GM21619 (cell line): ENCODE measurements around the gene OCEL1.
"Not testable (repeated sequence)": the region's sequence is repeated elsewhere in the genome, so short reads cannot be mapped to it uniquely, and the experiment has no call there.

Experiments
- ATAC-seq: cut with Tn5 transposase; IDR thresholded peaks from one replicate; pipeline ENCODE4 v1.9.1; 2021; ENCODE audit not compliant: unreplicated experiment

OCEL1 gene, protein sequence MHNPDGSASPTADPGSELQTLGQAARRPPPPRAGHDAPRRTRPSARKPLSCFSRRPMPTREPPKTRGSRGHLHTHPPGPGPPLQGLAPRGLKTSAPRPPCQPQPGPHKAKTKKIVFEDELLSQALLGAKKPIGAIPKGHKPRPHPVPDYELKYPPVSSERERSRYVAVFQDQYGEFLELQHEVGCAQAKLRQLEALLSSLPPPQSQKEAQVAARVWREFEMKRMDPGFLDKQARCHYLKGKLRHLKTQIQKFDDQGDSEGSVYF

GRCh38 chr19:17226002-17226933, at the start of gene OCEL1:
Gene OCEL1 (plus strand): TSS chr19:17226226. CDS start chr19:17226248, 22 bp downstream.
- peak; percentile 79 for ATAC-seq

- ATAC-seq = no peak
These were observed 47.7 kb upstream of the OCEL1 start for GRCh38 chr19:17178291-17178690.

GRCh38 chr19:17180997-17181702, 44.9 kb upstream of the OCEL1 start:
- ATAC-seq = no peak

DNA sequence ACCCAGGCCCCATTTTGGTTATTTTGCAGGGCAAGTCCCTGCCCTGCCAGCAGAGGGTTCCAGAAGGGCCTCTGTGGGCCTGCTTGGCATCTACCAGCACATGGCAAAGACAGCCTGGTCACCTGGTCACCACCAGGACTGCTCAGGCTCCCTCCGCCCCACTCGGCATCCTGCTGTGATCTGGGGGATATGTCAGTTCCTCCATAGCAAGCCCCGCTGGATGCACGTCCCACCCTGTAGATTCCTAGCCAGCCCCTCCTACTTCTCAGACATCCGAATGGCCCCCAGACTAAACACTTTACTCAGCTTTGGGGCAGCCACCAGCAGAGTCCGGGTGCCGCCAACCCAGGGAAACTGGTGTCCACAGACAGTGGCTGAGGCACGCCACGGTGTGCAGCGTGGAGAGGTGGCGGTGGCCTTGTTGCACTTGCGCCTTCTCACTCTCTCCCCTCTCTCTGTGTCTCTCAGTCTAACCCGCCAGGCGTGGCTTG, 42.7 kb upstream of the OCEL1 start:
- ATAC-seq = no peak

DNA sequence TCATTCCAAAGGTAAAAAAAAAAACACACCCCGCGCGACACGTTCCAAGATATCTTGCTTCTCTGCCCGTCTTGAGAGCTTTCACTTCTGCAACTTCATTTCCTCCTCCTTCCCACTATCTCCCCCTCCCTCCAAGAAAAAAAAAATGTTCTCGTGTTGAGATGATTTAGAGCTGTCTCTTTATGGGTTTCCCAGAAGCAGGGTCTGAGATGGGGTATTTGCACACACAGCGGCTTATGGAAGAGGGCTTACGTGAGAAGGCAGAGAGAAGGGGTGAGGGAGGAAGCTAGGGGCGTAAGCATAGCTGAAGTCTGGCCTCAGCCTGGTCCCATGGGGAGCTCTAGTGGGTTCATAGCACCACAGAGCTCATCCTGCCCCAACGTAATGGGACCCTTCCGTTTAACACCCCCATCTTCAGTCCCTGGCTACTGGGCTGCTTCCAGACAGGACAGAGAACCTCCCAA, 42.1 kb upstream of the OCEL1 start:
- peak; percentile 51 for ATAC-seq

- ATAC-seq = peak; percentile 32
These were observed 41.6 kb upstream of the OCEL1 start for GRCh38 chr19:17184371-17184841.

DNA sequence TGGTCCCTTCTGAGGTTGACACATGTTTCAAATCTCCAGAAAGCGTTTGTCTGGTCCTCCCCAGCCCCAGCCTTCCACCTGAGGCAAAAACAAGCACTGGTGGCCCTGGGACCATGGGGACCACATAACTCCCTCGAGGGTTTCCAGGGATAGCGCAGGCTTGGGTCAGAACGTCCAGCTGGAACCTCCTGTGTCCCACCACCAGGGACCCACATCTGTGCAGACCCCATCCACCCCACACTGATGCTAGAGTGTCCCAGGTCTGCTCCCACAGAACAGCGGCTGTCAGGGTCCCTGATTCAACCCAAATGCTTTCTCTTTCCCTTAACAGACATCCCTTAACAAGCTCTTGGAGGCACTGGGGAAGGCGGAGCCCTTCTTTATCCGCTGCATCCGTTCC, 40.4 kb upstream of the OCEL1 start:
- no peak for ATAC-seq

DNA sequence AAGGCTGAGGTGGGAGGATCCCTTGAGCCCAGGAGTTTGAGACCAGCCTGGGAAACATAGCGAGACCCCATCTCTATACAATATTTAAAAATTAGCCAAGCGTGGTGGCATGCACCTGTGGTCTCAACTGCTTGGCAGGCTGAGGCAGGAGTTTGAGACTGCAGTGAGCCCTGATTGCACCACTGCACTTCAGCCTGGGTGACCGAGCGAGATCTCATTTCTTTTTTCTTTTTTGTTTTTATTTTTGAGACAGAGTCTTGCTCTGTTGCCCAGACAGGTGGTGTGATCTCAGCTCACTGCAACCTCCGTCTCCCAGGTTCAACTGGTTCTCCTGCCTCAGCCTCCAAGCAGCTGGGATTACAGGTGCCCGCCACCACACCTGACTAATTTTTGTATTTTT, 34.3 kb upstream of the OCEL1 start:
- ATAC-seq = not testable (repeated sequence)

- ATAC-seq = no peak
These were observed 33.3 kb upstream of the OCEL1 start for GRCh38 chr19:17192751-17193150.

DNA sequence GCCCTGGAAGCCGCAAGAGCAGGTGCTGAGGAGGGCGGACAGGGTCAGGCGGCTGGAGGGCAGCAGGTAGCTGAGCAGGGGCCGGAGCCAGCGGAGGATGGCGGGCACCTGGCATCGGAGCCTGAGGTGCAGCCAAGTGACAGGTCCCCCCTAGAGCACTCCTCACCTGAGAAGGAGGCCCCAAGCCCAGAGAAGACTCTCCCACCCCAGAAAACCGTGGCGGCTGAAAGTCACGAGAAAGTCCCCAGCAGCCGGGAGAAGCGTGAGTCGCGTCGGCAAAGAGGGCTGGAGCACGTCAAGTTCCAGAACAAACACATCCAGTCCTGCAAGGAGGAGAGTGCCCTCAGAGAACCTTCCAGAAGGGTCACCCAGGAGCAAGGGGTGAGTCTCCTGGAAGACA, 31.4 kb upstream of the OCEL1 start:
- no peak for ATAC-seq

DNA sequence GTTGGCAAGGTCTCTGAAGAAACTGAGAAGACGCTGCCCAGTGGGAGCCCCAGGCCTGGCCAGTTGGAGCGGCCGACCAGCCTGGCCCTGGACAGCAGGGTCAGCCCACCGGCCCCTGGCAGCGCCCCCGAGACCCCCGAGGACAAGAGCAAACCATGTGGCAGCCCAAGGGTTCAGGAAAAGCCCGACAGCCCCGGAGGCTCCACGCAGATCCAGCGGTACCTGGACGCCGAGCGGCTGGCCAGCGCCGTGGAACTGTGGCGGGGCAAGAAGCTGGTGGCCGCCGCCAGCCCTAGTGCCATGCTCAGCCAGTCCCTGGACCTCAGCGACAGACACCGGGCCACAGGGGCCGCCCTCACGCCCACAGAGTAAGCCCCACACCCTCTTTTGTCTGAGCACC, 30.9 kb upstream of the OCEL1 start:
- no peak for ATAC-seq

DNA sequence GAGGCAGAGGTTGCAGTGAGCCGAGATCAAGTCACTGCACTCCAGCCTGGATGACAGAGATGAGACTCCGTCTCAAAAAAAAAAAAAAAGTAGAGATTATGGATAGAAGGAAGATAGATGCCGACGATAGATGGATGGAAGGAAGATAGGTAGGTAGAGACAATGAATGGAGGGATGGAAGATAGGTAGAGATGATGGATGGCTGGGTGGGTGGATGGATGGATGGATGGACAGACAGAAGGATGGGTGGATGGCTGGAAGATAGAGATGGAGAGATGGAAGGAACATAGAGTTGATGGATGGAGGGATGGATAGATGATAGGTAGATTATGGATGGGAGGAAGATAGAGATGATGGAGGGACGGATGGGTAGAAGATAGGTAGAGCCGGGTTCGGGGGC, 29.4 kb upstream of the OCEL1 start:
- ATAC-seq = no peak

DNA sequence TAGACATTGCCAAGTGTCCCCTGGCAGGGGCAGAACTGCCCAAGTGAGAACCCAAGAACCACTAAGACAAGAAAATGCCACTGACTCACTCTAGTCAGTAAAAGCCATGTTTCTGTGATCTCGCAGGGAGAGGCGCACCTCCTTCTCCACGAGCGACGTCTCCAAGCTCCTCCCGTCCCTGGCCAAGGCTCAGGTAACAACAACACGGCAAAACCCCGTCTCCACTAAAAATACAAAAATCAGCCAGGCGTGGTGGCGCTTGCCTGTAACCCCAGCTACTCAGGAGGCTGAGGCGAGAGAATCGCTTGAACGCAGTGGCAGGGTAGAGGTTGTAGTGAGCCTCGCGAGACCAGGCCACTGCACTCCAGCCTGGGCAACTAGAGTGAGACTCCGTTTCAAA, 28.4 kb upstream of the OCEL1 start:
- no peak for ATAC-seq

DNA sequence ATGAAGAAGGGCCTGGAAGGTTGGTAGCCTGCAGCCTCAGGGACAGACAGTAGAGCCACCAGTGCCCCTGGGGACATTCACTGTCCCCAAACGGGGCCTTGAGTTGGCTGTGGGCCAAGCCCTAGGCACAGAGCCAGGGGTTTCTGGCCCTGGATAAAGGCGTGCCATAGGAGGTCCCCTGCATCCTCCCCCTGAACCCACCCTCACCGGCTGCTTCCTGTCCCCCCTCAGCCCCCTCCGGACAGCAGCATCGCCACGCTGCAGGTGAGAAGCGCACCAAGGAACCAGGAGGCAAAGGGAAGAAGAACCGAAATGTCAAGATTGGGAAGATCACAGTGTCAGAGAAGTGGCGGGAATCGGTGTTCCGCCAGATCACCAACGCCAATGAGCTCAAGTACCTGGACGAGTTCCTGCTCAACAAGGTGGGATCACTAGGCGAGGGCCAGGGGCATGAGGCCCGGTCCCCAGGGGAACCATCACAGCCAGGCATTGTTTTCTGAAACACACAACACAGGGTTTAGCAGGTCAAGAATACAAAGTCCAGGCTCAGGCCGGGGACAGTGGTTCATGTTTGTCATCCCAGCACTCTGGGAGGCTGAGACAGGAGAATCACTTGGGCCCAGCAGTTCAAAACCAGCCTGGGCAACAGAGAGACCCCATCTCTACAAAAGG, 25.5 kb upstream of the OCEL1 start:
- no peak for ATAC-seq

- ATAC-seq = no peak
These were observed 23.8 kb upstream of the OCEL1 start for GRCh38 chr19:17202249-17202648.

- ATAC-seq = no peak
These were observed 23.3 kb upstream of the OCEL1 start for GRCh38 chr19:17202713-17203112.

- no peak for ATAC-seq
These were observed 20.5 kb upstream of the OCEL1 start for GRCh38 chr19:17205237-17206140.

GRCh38 chr19:17206736-17207581, 19.1 kb upstream of the OCEL1 start:
- no peak for ATAC-seq
